Myometrial cell (primary cell): Measurements from ENCODE around the gene BBIP1. TPM values are rescaled to one million over a fixed set of nuclear protein-coding genes. Genes with fewer than 3 reads are reported as not detected.

ENCODE experiments used
- total RNA-seq: library from RNA; depleted of rRNA; stranded (reverse); fragments of >200 nt; gene quantifications from 2 replicates; pipeline ENCODE4 v1.2.3, GENCODE V29; 2015

BBIP1 gene, protein sequence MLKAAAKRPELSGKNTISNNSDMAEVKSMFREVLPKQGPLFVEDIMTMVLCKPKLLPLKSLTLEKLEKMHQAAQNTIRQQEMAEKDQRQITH
- 21.3 and 36.5 TPM in 2 replicates for total RNA-seq

DNA sequence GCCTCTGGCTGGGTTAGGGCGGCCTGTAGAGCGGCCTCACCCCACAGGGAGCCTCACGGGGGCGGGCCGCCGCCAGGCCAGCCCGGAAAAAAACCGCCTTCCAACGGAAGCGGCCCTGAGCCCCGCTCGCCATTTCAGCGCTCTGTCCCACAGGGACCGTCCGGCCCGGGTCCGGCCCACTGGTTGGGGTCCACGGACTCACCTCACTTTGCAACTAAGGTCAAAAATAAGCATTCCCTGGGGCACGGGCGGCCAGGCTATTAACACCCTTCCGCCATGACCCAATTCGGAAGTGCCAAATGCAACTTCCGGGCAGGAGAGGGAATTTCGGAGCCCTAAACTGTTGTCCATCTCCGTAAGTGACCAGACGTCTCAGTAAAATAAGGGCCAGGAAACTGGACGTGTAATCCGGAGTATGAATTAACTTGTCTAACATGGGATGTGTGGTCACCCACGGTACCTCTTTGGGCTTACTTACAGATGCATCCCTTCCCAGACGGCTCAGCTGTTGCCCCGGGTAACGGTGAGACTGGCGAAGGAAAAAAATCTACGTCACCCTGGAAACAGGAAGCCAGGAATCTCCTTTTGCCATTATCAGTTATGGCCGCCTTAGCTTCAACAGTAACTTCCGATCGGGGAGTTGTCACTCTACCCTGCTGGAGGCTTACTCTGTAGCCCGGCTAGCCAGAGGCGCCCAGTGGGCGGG lies at the start of gene BBIP1:
TSS of gene BBIP1 (minus strand) at position 538 of the 706 bp plus-strand sequence. CDS start 1,023 bp downstream, outside the sequence.

DNA sequence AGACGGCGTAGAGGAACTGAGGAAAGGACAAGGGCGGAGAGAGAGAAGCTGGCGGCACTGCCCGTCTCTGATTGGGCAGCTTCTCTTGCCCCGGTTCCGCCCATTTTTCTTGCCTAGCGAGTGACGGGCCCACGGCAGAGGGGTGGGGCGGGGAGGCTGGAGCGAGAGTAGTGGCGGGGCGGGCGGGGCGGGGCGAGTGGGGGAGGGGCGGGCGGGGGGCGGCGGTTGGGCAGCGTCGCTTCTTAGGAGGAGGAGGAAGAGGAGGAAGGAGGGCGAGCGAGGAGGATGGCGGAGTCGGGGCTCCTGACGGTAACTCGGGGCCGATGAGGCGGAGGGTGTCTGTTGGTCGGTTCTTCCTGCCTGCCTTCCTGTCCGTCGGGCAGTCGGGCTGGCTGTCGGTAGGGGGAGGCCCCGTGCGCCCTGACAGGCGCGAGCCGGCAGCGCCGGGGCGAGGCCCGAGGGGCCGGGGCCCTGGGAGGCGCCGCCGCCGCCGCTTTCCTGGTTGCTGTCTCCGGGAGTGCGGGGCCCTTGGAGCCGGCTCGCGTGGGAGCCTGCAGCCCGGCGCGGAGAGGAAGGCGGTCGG lies 460 bp upstream of the BBIP1 start, which contains the start of gene SHOC2:
TSS of gene SHOC2 (plus strand) at position 256 of the 583 bp plus-strand sequence. CDS start 44,755 bp downstream, outside the sequence.

DNA sequence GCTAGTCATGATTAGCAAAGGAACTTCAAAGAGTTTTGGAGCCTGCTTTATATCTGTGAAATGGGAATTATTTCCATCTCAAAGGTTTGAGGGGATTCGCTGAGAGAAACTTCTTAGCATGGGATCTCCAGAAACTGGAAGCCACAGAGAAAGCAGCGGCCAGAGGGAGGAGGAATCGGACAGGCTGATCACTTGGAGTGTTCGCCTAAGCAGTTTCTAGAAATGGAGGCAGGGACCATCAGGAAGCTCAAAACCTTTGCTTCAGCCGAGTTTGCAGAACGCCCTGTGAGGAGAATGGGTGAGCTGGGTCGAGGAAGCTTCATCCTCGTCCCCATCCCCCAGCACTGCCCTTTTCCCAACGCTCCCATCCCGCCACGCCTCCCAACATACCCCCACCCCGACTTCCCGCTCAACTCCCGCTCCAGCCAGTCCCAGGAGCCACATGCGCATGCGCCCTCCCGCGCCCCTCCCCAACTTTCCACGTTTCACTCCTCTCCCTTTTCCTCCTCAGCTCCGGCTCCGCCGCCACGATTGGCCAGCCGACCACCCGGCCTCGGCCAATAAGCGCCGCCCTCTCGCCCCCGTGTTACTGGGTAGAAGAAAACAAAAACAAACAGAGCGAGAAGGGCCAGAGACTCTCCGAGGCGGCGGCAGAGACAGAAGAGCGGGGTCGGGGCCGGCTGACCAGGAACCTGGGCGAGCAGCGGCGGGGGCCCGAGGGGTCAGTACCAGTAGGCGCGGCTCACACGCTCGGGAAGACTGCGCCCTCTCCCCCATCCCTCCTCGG lies 47.5 kb downstream of the BBIP1 start, which contains the start of gene PDCD4:
TSS of gene PDCD4 (plus strand) at position 631 of the 787 bp plus-strand sequence. CDS start 4,100 bp downstream, outside the sequence.

Other genes with a start within 250 kb of the BBIP1 start
- 21.3 and 37.2 TPM in 2 replicates for gene PDCD4, start 47.3 kb downstream of the BBIP1 start, total RNA-seq
- gene SHOC2, start 424 bp upstream of the BBIP1 start, total RNA-seq = 21.4 and 25.4 TPM in 2 replicates
- not detected in 2 replicates for gene ADRA2A, start 157.8 kb upstream of the BBIP1 start, total RNA-seq